MM.1S (cell line): ENCODE data around the gene IGFBP1.

Experiments used
- DNase-seq: peaks from one replicate; pipeline ENCODE4 v3.0.0-alpha.2; 2015
- H2AFZ ChIP-seq: fragments of 300-600 bp; sonication (generic); 2 replicates; pipeline ENCODE4 v1.6.0; 2016; ENCODE audit warnings: antibody characterized with exemption, low read length
- H3F3A ChIP-seq: fragments of 300-600 bp; sonication (generic); 2 replicates; pipeline ENCODE4 v1.6.1; 2016; ENCODE audit warnings: mild to moderate bottlenecking, antibody characterized with exemption, low read length, moderate library complexity, mixed read lengths; ENCODE audit not compliant: insufficient read depth
- H3K27ac ChIP-seq: fragments of 300-600 bp; sonication (generic); 2 replicates; pipeline ENCODE4 v1.5.1; 2016; ENCODE audit warnings: mild to moderate bottlenecking, low read length
- H3K27me3 ChIP-seq: fragments of 300-600 bp; sonication (generic); replicated peaks from 2 replicates; pipeline ENCODE4 v1.6.0; 2016; ENCODE audit warnings: low read length; ENCODE audit not compliant: insufficient read depth
- H3K36me3 ChIP-seq: fragments of 300-600 bp; sonication (generic); replicated peaks from 2 replicates; pipeline ENCODE4 v1.6.1; 2016; ENCODE audit warnings: mild to moderate bottlenecking, low read length, mixed read lengths; ENCODE audit not compliant: insufficient read depth
- H3K4me1 ChIP-seq: fragments of 300-600 bp; sonication (generic); 2 replicates; pipeline ENCODE4 v1.6.1; 2016; ENCODE audit warnings: low read length, mixed read lengths
- H3K4me2 ChIP-seq: fragments of 300-600 bp; sonication (generic); 2 replicates; pipeline ENCODE4 v1.6.0; 2016; ENCODE audit warnings: low read depth, low read length
- H3K4me3 ChIP-seq: fragments of 300-600 bp; sonication (generic); 2 replicates; pipeline ENCODE4 v1.5.1; 2016; ENCODE audit warnings: low read length, mixed read lengths
- H3K79me2 ChIP-seq: fragments of 300-600 bp; sonication (generic); 2 replicates; pipeline ENCODE4 v1.6.1; 2016; ENCODE audit warnings: mixed run types, low read length, mixed read lengths
- H3K9ac ChIP-seq: fragments of 300-600 bp; sonication (generic); 2 replicates; pipeline ENCODE4 v1.6.1; 2016; ENCODE audit warnings: low read length, mixed read lengths
- H3K9me2 ChIP-seq: fragments of 300-600 bp; sonication (generic); replicated peaks from 2 replicates; pipeline ENCODE4 v1.6.1; 2016; ENCODE audit warnings: mild to moderate bottlenecking, low read length, mixed read lengths; ENCODE audit not compliant: insufficient read depth
- H3K9me3 ChIP-seq: fragments of 300-600 bp; sonication (generic); replicated peaks from 2 replicates; pipeline ENCODE4 v1.6.1; 2016; ENCODE audit warnings: mild to moderate bottlenecking, low read length, mixed read lengths; ENCODE audit not compliant: insufficient read depth
- H4K20me1 ChIP-seq: fragments of 300-600 bp; sonication (generic); 2 replicates; pipeline ENCODE4 v1.6.1; 2016; ENCODE audit warnings: mild to moderate bottlenecking, low read length, moderate library complexity, mixed read lengths; ENCODE audit not compliant: insufficient read depth
- CTCF ChIP-seq: fragments of 300-600 bp; sonication (generic); IDR thresholded peaks from 2 replicates; pipeline ENCODE4 v1.5.1; 2016; ENCODE audit warnings: antibody characterized with exemption, low read length, mixed read lengths
- EZH2 ChIP-seq: fragments of 300-600 bp; sonication (generic); optimal IDR thresholded peaks from 2 replicates; pipeline ENCODE3; 2017; ENCODE audit warnings: low read depth, mild to moderate bottlenecking, antibody characterized with exemption, low read length, mixed read lengths
- EZH2phosphoT487 ChIP-seq: fragments of 300-600 bp; sonication (generic); IDR thresholded peaks from 2 replicates; pipeline ENCODE4 v1.6.1; 2018; ENCODE audit warnings: antibody characterized with exemption, low read length

Gene IGFBP1

GRCh38 chr7:45876519-45876918 is 11.8 kb upstream of the IGFBP1 start:
- DNase-seq = no peak
- peak overlapping the region; percentile 15; the same call in 1 of the 2 replicates for H2AFZ ChIP-seq
- no peaks in the 10 kb centered on the region for H3K9me3 ChIP-seq
- H4K20me1 ChIP-seq = no peaks in the 10 kb centered on the region
- peaks cover 15% of the 10 kb centered on the region; the same call in 1 of the 2 replicates for H3F3A ChIP-seq
- no peak overlapping the region for H3K4me3 ChIP-seq
- no peak for TF ChIP-seq EZH2
- no peak for TF ChIP-seq CTCF
- no peak for TF ChIP-seq EZH2phosphoT487
- H3K4me1 ChIP-seq = peaks cover 33% of the 10 kb centered on the region
- H3K9ac ChIP-seq = no peak overlapping the region
- H3K27me3 ChIP-seq = no peaks in the 10 kb centered on the region
- no peak overlapping the region for H3K4me2 ChIP-seq
- H3K79me2 ChIP-seq = no peaks in the 10 kb centered on the region
- no peaks in the 10 kb centered on the region for H3K9me2 ChIP-seq
- H3K36me3 ChIP-seq = no peaks in the 10 kb centered on the region
- peak overlapping the region; percentile 68; the same call in 1 of the 2 replicates for H3K27ac ChIP-seq

- no peak overlapping the region for H3K4me3 ChIP-seq
- H4K20me1 ChIP-seq = no peaks in the 10 kb centered on the region
- peaks cover 9% of the 10 kb centered on the region; the same call in 1 of the 2 replicates for H3F3A ChIP-seq
- no peaks in the 10 kb centered on the region for H3K9me2 ChIP-seq
- DNase-seq = no peak
- no peaks in the 10 kb centered on the region for H3K27me3 ChIP-seq
- no peaks in the 10 kb centered on the region for H3K9me3 ChIP-seq
- H3K36me3 ChIP-seq = no peaks in the 10 kb centered on the region
- H3K4me1 ChIP-seq = peaks cover 14% of the 10 kb centered on the region
- H3K4me2 ChIP-seq = no peak overlapping the region
- H3K27ac ChIP-seq = no peak overlapping the region
- TF ChIP-seq CTCF (no peak), EZH2 (no peak), EZH2phosphoT487 (no peak)
- no peak overlapping the region for H3K9ac ChIP-seq
- H2AFZ ChIP-seq = no peak overlapping the region
- H3K79me2 ChIP-seq = no peaks in the 10 kb centered on the region
Measured at GRCh38 chr7:45878457-45879144, 9.7 kb upstream of the IGFBP1 start.

- Histone ChIP-seq H3K9ac (no peak overlapping the region), H3F3A (peaks cover 9% of the 10 kb centered on the region; the same call in 1 of the 2 replicates), H3K4me1 (peaks cover 13% of the 10 kb centered on the region), H3K9me3 (no peaks in the 10 kb centered on the region), H3K36me3 (no peaks in the 10 kb centered on the region), H3K27ac (no peak overlapping the region), H4K20me1 (no peaks in the 10 kb centered on the region), H2AFZ (no peak overlapping the region), H3K9me2 (no peaks in the 10 kb centered on the region), H3K4me3 (no peak overlapping the region), H3K4me2 (no peak overlapping the region), H3K79me2 (no peaks in the 10 kb centered on the region), H3K27me3 (no peaks in the 10 kb centered on the region)
- TF ChIP-seq EZH2phosphoT487 = no peak
- TF ChIP-seq EZH2 = no peak
- TF ChIP-seq CTCF = no peak
- no peak for DNase-seq
Measured at GRCh38 chr7:45880433-45880860, 7.8 kb upstream of the IGFBP1 start.
